Measurements from ENCODE around the gene BLOC1S5.

DNA sequence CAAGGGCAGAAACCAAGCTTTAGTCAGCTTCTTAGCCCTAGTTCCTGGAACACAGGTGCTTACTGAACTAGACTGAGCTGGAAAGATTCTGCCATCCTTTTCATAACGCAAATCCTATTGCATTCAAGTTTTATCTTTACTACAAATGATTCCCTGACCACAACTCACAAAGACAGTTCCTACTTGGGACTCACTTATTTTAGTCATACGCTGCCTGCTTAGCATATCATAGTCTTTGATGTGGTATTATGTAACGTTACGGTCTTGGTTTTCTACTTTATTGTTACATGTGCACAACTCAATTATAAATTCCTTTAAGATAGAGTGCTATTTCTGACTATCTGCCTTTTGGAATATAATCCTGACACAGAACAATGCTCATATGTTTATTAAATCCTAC, 59.1 kb downstream of the BLOC1S5 start:
- TF ChIP-seq, protein P1, sequence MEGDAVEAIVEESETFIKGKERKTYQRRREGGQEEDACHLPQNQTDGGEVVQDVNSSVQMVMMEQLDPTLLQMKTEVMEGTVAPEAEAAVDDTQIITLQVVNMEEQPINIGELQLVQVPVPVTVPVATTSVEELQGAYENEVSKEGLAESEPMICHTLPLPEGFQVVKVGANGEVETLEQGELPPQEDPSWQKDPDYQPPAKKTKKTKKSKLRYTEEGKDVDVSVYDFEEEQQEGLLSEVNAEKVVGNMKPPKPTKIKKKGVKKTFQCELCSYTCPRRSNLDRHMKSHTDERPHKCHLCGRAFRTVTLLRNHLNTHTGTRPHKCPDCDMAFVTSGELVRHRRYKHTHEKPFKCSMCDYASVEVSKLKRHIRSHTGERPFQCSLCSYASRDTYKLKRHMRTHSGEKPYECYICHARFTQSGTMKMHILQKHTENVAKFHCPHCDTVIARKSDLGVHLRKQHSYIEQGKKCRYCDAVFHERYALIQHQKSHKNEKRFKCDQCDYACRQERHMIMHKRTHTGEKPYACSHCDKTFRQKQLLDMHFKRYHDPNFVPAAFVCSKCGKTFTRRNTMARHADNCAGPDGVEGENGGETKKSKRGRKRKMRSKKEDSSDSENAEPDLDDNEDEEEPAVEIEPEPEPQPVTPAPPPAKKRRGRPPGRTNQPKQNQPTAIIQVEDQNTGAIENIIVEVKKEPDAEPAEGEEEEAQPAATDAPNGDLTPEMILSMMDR (conservative IDR thresholded peaks at IDR 0.05), result no peak
- no peak for TF ChIP-seq EZH2 (IDR thresholded peaks at IDR 0.05; ENCODE audit: low read depth)

Measured in PC-9 (cell line).